Endothelial cell of umbilical vein (primary cell): ENCODE measurements around the gene CDH1. TPM values are rescaled to one million over a fixed set of nuclear protein-coding genes. Genes with fewer than 3 reads are reported as not detected.
"Not testable (repeated sequence)": the region's sequence is repeated elsewhere in the genome, so short reads cannot be mapped to it uniquely, and the experiment has no call there.

Experiments used
- BruUV-seq: library from RNA; stranded (reverse); fragments of 400-500 nt; replicated peaks from 2 replicates; lab custom pipeline; 2021; lab: Mats Ljungman, UMichigan
- CTCF ChIA-PET: fragments of 300-600, 350-600 bp; sonication (Branson Sonifier 250); formaldehyde crosslinking; loops from one replicate; lab custom pipeline; 2021; ENCODE audit warnings: antibody characterized with exemption, inconsistent platforms; lab: Charles Lee
- POLR2A ChIA-PET: fragments of 300-600, 350-600 bp; sonication (Branson Sonifier 250); formaldehyde crosslinking; loops from one replicate; lab custom pipeline; 2021; ENCODE audit warnings: antibody characterized with exemption, inconsistent platforms; lab: Charles Lee
- DNase-seq: peaks from one replicate; pipeline ENCODE4 v3.0.0-alpha.2; 2011; ENCODE audit warnings: low read depth, low spot score
- FAIRE-seq: peaks from 2 replicates; lab custom pipeline; 2011; peaks lifted over from hg19 to GRCh38; lab: Jason Lieb, UNC
- H2AFZ ChIP-seq: 2 replicates; pipeline ENCODE4 v1.6.0; 2012; ENCODE audit warnings: low read depth, low read length, control low read depth, inconsistent platforms
- H3K27ac ChIP-seq: 2 replicates; pipeline ENCODE4 v1.5.1; 2011; ENCODE audit warnings: low read depth, mild to moderate bottlenecking, control low read depth, low read length, moderate library complexity; ENCODE audit not compliant: insufficient read depth
- H3K27me3 ChIP-seq, 2 experiments: 2 replicates each; pipeline versions ENCODE4 v1.6.0 to v1.6.1; 2011; ENCODE audit warnings: low read length in 2 of 2, mixed read lengths in 1 of 2; ENCODE audit not compliant: control insufficient read depth in 2 of 2, insufficient read depth in 2 of 2
- H3K36me3 ChIP-seq, 2 experiments: 2 replicates in 1 of 2; 3 replicates in 1 of 2; pipeline ENCODE4 v1.5.1; 2011; ENCODE audit warnings: low read length in 2 of 2, mild to moderate bottlenecking in 1 of 2, moderate library complexity in 1 of 2; ENCODE audit not compliant: control insufficient read depth in 2 of 2, insufficient read depth in 2 of 2; ENCODE audit errors: extremely low read depth in 1 of 2
- H3K4me1 ChIP-seq: 3 replicates; pipeline ENCODE4 v1.5.1; 2011; ENCODE audit warnings: mild to moderate bottlenecking, low read length; ENCODE audit not compliant: control insufficient read depth, insufficient read depth; ENCODE audit errors: extremely low read depth
- H3K4me2 ChIP-seq: 2 replicates; pipeline ENCODE4 v1.6.1; 2011; ENCODE audit warnings: low read length, control low read depth, mixed read lengths; ENCODE audit not compliant: insufficient read depth
- H3K4me3 ChIP-seq, 3 experiments: fragments of 200-600 bp in 1 of 3; sonication (generic), shearing (Covaris generic) in 1 of 3; replicated peaks in 1 of 3; 2 replicates each; pipeline ENCODE4 v1.5.1; 2011 to 2016; ENCODE audit warnings: control low read depth in 3 of 3, low read length in 3 of 3, mild to moderate bottlenecking in 2 of 3, inconsistent platforms in 1 of 3, low read depth in 1 of 3, moderate library complexity in 1 of 3; ENCODE audit not compliant: insufficient read depth in 1 of 3
- H3K79me2 ChIP-seq: 2 replicates; pipeline ENCODE4 v1.6.0; 2012; ENCODE audit warnings: low read length, inconsistent platforms; ENCODE audit not compliant: control insufficient read depth, insufficient read depth
- H3K9ac ChIP-seq: replicated peaks from 2 replicates; pipeline ENCODE3; 2011; ENCODE audit warnings: low read length, control low read depth; ENCODE audit not compliant: insufficient read depth; ENCODE audit errors: extremely low read depth
- H3K9me1 ChIP-seq: replicated peaks from 3 replicates; pipeline ENCODE4 v1.6.0; 2011; ENCODE audit warnings: mild to moderate bottlenecking, low read length; ENCODE audit not compliant: control insufficient read depth, insufficient read depth; ENCODE audit errors: extremely low read depth
- H3K9me3 ChIP-seq: replicated peaks from 2 replicates; pipeline ENCODE4 v1.5.1; 2012; ENCODE audit warnings: low read length, inconsistent platforms; ENCODE audit not compliant: control insufficient read depth, insufficient read depth
- H4K20me1 ChIP-seq: replicated peaks from 2 replicates; pipeline ENCODE3; 2011; ENCODE audit warnings: mild to moderate bottlenecking, low read length; ENCODE audit not compliant: control insufficient read depth, insufficient read depth; ENCODE audit errors: extremely low read depth
- EZH2 ChIP-seq: IDR thresholded peaks from 2 replicates; pipeline ENCODE4 v1.6.1; 2012; ENCODE audit warnings: borderline replicate concordance, low read depth, mild to moderate bottlenecking, moderate library complexity, low read length, inconsistent platforms; ENCODE audit not compliant: severe bottlenecking
- GATA2 ChIP-seq: IDR thresholded peaks from 2 replicates; pipeline ENCODE4 v1.7.0; 2011; ENCODE audit warnings: low read depth, mild to moderate bottlenecking, moderate library complexity, mixed read lengths, low read length; ENCODE audit not compliant: insufficient read length, insufficient read depth
- POLR2A ChIP-seq: IDR thresholded peaks from 2 replicates; pipeline ENCODE4 v1.6.1; 2012; ENCODE audit warnings: low read depth, mild to moderate bottlenecking, control low read depth, low read length
- POLR2AphosphoS5 ChIP-seq: IDR thresholded peaks from 2 replicates; pipeline ENCODE4 v1.6.1; 2012; ENCODE audit warnings: low read depth, mild to moderate bottlenecking, control low read depth, low read length, moderate library complexity; ENCODE audit not compliant: insufficient read depth
- dilution Hi-C: fragments of 300-500 bp; cut with MboI; formaldehyde crosslinking; loops from one replicate; pipeline ENCODE4 v1.15.0; 2019; ENCODE audit warnings: low sequenced_read_pairs; ENCODE audit not compliant: extremely low pct_ligation_motif_present
- intact Hi-C: fragments of 100-400 bp; cut with micrococcal nuclease; formaldehyde crosslinking; loops from one replicate; pipeline ENCODE4 v1.10.0; 2022
- polyA plus RNA-seq, 4 experiments: library from polyadenylated mRNA; depleted of rRNA in 3 of 4; stranded (reverse) in 3 of 4; unstranded in 1 of 4; fragments of >200 nt; gene quantifications; 2 replicates each; pipeline versions ENCODE4 v1.2.1 to v1.2.3, GENCODE V29; 2011 to 2012; ENCODE audit warnings: missing spikeins in 1 of 4
- total RNA-seq: library from RNA; stranded (reverse); gene quantifications from 2 replicates; pipeline ENCODE4 v1.2.3, GENCODE V29; 2021
- TF ChIP-seq, protein P1 (sequence below): IDR thresholded peaks from 2 replicates; pipeline ENCODE4 v1.6.1; 2011; ENCODE audit not compliant: insufficient read depth, insufficient read length

Gene CDH1
- total and polyA plus RNA-seq, 2 donors (not counting 3 experiments of a cell fraction or from before 2014, with no cell fraction given), result 0.28 to 0.69 TPM

DNA sequence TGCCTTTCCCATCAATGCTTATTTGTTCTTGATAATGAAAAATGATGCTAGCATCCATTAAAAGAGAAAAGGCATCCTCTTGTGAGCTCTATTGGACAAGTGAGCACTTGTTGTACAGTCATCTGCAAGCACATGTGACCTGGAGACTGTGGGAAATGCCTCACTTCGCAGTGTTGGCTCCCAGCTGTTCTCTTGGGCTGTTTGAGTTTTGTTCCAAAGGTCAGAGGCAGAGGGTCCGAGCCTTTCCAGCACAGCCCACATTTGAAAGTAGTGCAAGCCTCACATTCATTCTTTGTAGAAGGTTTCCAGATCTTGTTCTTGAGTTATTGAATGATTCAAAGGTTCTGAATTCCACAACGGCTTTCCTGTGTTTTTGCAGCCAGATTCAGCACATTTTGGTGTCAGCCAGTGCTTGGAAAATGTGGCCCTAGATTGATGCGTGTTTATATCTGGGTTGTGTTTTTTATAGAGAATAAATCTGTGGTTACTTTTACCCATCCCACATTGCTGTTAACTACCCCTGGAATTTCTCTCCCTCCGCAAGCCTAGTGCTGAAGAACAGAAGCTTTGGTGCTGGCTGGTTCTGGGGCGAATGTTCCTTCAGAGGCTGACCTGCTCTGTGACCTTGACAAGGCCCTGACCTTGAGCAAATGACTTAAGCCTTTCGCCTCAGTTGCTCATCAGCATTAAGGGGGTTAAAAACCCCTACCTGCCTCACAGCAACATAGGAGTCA is 49.8 kb downstream of the CDH1 start:
- no peak overlapping the region for H3K9ac ChIP-seq
- no peaks in the 10 kb centered on the region for H4K20me1 ChIP-seq
- no peaks in the 10 kb centered on the region for H3K36me3 ChIP-seq
- FAIRE-seq, result no peak
- H2AFZ ChIP-seq, result no peak overlapping the region
- POLR2A ChIA-PET, result no interaction called here
- no TSS peak for BruUV-seq
- intact Hi-C loops, result no loop called here
- H3K27ac ChIP-seq, result no peak overlapping the region
- CTCF ChIA-PET, result no interaction called here
- TF ChIP-seq, protein P1, sequence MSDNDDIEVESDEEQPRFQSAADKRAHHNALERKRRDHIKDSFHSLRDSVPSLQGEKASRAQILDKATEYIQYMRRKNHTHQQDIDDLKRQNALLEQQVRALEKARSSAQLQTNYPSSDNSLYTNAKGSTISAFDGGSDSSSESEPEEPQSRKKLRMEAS, result no peak
- no peak for TF ChIP-seq EZH2
- no peak for TF ChIP-seq GATA2
- TF ChIP-seq POLR2A, result no peak
- no peak for TF ChIP-seq POLR2AphosphoS5
- no peak overlapping the region for H3K4me2 ChIP-seq
- DNase-seq, result no peak
- no peaks in the 10 kb centered on the region for H3K27me3 ChIP-seq
- no peak overlapping the region for H3K4me3 ChIP-seq
- H3K9me1 ChIP-seq, result no peaks in the 10 kb centered on the region
- H3K79me2 ChIP-seq, result no peaks in the 10 kb centered on the region
- H3K9me3 ChIP-seq, result no peaks in the 10 kb centered on the region
- dilution Hi-C loops, result no loop called here
- no peaks in the 10 kb centered on the region for H3K4me1 ChIP-seq

DNA sequence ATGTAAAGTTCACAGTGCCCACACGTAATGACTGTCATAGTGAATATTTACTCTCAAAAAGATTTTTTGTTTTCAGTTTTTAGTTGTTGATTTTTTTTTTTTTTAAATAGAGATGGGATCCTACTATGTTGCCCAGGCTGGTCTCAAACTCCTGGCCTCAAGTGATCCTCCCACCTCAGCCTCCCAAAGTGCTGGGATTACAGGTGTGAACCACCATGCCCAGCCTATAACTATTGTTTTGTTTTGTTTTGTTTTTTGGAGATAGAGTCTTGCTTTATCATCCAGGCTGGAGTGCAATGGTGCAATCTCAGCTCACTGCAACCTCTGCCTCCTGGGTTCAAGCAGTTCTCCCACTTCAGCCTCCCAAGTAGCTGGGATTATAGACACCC is 50.3 kb downstream of the CDH1 start:
- H3K9ac ChIP-seq, H3K4me2 ChIP-seq, H3K9me1 ChIP-seq, POLR2A ChIA-PET, dilution Hi-C loops, H3K27me3 ChIP-seq, H2AFZ ChIP-seq, intact Hi-C loops, H3K4me3 ChIP-seq, BruUV-seq, H3K27ac ChIP-seq, FAIRE-seq, H3K79me2 ChIP-seq, DNase-seq, H3K9me3 ChIP-seq, H3K36me3 ChIP-seq, H3K4me1 ChIP-seq, H4K20me1 ChIP-seq: not testable (repeated sequence)
- CTCF ChIA-PET, result interaction anchor here (1.2 kb wide), 1 partner anchor 60 kb away, joined by 4 read pairs; no protein-coding TSS in a partner anchor
